Effector memory CD8-positive, alpha-beta T cell (primary cell): Measurements from ENCODE around the gene PBX1.

Experiments
- ATAC-seq: fragments of 150-1000 bp; cut with Tn5 transposase; replicated peaks from 2 replicates; pipeline ENCODE4 v1.10.0; 2021; ENCODE audit warnings: mild to moderate bottlenecking, moderate library complexity
- DNase-seq, 3 experiments: peaks; one replicate each; pipeline ENCODE4 v3.0.0; 2021
- H3K27ac Mint-ChIP-seq, 2 donors: one replicate each; pipeline ENCODE4 v1.8.0; 2022; ENCODE audit warnings: mild to moderate bottlenecking in 2 of 2, mixed read lengths in 2 of 2, moderate library complexity in 2 of 2
- H3K27me3 Mint-ChIP-seq, 2 donors: one replicate each; pipeline ENCODE4 v1.8.0; 2022; ENCODE audit warnings: mixed read lengths in 2 of 2
- H3K36me3 Mint-ChIP-seq: one replicate; pipeline ENCODE4 v1.8.0; 2022; ENCODE audit warnings: mild to moderate bottlenecking, moderate library complexity, mixed read lengths; ENCODE audit not compliant: insufficient read depth
- H3K4me1 Mint-ChIP-seq, 2 donors: one replicate each; pipeline ENCODE4 v1.8.0; 2022; ENCODE audit warnings: low read depth in 2 of 2, mixed read lengths in 2 of 2
- H3K4me3 Mint-ChIP-seq, 2 donors: one replicate each; pipeline ENCODE4 v1.8.0; 2022; ENCODE audit warnings: mild to moderate bottlenecking in 2 of 2, mixed read lengths in 2 of 2, moderate library complexity in 2 of 2
- H3K9me3 Mint-ChIP-seq, 2 donors: one replicate each; pipeline ENCODE4 v1.8.0; 2022; ENCODE audit warnings: mixed read lengths in 2 of 2

PBX1 gene

DNA sequence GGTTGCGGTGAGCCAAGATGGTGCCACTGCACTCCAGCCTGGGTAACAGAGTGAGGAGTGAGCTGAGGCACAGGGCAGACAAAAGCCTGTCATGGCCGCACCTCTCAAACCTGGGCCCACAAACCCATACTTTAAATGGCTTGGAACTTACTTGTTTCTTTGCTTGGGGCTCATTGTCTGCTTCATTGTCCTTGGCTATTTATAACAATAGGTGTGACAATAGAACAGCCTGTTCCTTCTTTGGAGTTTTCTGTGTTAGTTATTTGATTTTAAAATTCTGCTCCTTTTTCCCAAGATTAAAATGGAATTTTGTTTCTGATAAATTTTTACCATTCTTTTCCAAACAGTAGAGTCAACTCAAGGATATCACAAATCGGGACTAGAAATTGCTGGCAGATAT is 94.7 kb downstream of the PBX1 start:
- DNase-seq, result no peak
- ATAC-seq, result no peak
- Mint-ChIP-seq H3K36me3 (no peaks in the 10 kb centered on the region), H3K27ac (no peak overlapping the region), H3K27me3 (no peaks in the 10 kb centered on the region), H3K9me3 (no peaks in the 10 kb centered on the region), H3K4me3 (no peak overlapping the region), H3K4me1 (peaks cover 0 to 6% of the 10 kb centered on the region in 2 donors)

DNA sequence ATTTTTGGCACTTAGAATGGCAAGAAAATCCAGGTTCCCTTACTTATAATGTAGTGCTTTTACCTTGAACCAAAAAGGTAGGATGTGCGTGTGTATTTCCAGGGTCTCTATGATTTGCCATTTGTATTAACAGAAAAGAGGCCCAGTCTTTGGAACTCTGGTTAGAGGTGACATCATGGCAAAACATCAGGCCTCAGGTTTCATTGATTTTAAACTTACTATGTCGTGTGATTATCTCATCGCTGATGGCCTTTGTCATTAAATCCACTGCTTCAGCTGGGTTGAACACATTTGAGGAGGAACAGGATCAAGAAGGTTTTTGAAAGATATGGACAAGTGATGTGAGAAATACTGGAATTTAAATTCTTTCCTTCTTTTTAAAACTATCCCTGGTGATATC is 95.2 kb downstream of the PBX1 start:
- Mint-ChIP-seq H3K27ac (no peak overlapping the region), H3K36me3 (no peaks in the 10 kb centered on the region), H3K4me3 (no peak overlapping the region), H3K4me1 (peaks cover 0 to 6% of the 10 kb centered on the region in 2 donors), H3K9me3 (no peaks in the 10 kb centered on the region), H3K27me3 (no peaks in the 10 kb centered on the region)
- DNase-seq (no peak), ATAC-seq (no peak)

DNA sequence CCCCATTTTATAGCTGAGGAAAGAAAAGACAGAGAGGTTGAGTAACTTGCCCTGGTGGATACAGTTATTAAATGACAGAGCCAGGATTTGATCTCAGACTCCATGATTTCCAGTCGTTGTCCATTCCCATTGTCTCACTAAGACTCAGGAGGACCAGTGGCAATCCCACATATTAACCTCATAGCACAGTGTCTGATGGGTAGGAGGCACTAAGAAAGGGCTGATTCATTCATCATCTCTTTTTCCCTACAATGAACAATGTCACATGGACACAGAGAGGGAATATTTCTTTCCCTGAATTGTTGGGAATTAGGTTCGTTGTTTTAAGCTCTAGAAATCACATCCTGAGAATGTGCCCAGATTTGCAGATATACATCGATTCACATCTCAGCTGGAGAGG is 99.9 kb downstream of the PBX1 start:
- peaks cover 0 to 8% of the 10 kb centered on the region in 2 donors for H3K9me3 Mint-ChIP-seq
- H3K27ac Mint-ChIP-seq, result no peak overlapping the region
- DNase-seq (no peak), ATAC-seq (no peak)
- no peaks in the 10 kb centered on the region for H3K36me3 Mint-ChIP-seq
- peaks cover 4 to 6% of the 10 kb centered on the region in 2 donors for H3K4me1 Mint-ChIP-seq
- no peak overlapping the region for H3K4me3 Mint-ChIP-seq
- no peaks in the 10 kb centered on the region for H3K27me3 Mint-ChIP-seq

DNA sequence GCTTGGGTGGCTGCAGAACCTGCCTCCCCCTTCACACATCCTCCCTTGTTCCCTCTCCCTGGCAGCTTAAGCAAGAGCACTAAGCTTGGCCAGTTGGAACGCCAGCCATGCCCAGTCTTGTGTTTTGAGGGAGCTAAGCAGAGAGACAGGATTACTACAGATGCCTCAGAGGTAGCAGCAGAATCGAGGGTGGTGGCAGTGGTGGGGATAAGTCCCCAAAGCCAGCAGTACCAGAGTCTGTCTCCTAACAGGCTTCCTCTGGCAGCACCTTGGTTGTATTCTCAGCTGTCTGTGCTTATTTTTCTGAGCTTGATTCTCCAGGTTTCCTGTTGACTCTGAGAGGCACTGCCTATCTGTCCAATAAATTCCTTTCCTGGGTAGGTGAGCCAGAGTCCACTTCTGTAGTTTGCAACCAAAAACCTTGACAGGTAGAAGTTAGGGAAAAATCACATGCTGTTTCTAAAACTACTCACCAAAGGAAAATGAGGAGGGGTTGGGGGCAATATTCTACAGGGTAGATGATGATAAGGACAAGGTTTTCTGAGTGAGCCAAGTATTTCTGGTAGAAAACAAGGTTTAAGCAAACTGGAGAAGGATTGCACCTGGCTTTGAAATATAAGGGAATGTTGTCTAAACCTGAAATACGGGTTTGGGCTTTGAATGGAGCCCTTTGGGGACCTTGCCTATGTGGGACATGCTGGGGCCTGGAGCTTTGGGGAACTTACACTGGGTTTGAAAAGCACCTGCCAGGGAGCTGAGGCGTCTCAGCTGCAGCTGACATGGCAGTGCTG is 100.8 kb downstream of the PBX1 start:
- Mint-ChIP-seq H3K27ac (no peak overlapping the region), H3K4me3 (no peak overlapping the region), H3K36me3 (no peaks in the 10 kb centered on the region), H3K4me1 (peaks cover 4 to 8% of the 10 kb centered on the region in 2 donors), H3K9me3 (peaks cover 0 to 8% of the 10 kb centered on the region in 2 donors), H3K27me3 (no peaks in the 10 kb centered on the region)
- ATAC-seq (no peak), DNase-seq (no peak)

DNA sequence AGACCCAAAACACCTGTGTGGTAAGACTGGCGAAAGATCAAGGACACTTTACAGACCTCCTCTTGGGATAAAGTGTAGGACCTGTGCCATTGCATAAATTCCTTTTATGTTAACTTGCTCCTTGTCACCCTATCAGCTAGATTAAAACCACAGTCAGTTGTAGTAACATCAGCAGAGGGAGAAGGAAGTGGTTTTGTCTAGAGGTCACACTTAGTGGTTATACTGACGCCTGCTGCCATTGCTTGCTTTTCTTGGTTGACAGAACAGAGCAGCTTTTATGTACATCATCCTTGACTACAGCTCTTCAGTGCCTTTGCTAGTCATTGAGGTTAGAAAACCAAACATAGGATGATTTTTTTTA is 101.4 kb downstream of the PBX1 start:
- ATAC-seq (peak; percentile 95), DNase-seq (peak in 1 of 3 experiments; percentile 15)
- Mint-ChIP-seq H3K4me3 (no peak overlapping the region), H3K4me1 (peaks cover 4 to 8% of the 10 kb centered on the region in 2 donors), H3K27me3 (no peaks in the 10 kb centered on the region), H3K36me3 (no peaks in the 10 kb centered on the region), H3K9me3 (peaks cover 0 to 8% of the 10 kb centered on the region in 2 donors), H3K27ac (no peak overlapping the region)

DNA sequence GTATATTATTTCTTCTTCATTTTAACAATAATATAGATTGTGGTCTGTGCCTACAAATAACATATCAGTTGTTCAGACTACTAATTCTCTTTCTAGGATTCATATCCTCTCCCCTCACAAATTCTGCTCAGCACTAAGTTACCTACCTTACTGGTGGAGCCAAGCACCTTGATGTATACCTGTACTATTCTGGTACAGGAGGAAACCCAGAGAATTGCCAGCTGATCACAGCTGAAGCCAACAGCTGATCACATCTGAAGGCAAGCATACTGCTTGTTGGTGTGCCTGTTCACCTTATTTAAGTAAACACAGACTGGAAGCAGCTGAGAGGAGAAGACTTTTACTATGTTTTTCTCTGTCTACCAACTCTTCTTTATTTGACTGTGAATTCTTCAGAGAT is 101.8 kb downstream of the PBX1 start:
- DNase-seq, result no peak
- Mint-ChIP-seq H3K4me1 (peaks cover 4 to 8% of the 10 kb centered on the region in 2 donors), H3K9me3 (peaks cover under 1 to 8% of the 10 kb centered on the region in 2 donors)

DNA sequence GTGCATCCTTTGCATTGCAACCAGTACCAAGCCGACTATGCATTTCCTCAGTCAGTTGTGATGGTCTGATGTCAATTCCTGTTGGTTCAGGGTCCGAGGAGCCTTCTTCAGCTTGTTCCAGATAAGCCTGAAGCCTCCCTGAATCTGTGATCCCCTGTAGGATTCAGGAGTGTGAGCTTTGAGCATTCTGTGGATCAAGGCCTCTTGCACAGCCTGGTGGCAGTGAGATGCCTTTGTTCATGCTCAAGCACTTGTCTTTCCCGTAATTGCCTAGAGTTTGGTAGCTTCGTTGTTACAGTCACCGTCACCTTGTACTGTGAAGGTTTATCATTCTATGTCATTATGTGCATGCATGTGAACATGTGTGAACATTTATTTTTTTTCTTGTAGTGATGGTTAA is 103.5 kb downstream of the PBX1 start:
- no peak overlapping the region for H3K27ac Mint-ChIP-seq
- H3K9me3 Mint-ChIP-seq, result peaks cover 2 to 8% of the 10 kb centered on the region in 2 donors
- ATAC-seq (no peak), DNase-seq (no peak)
- H3K4me1 Mint-ChIP-seq, result peaks cover 4 to 8% of the 10 kb centered on the region in 2 donors
- no peaks in the 10 kb centered on the region for H3K27me3 Mint-ChIP-seq
- no peak overlapping the region for H3K4me3 Mint-ChIP-seq
- no peaks in the 10 kb centered on the region for H3K36me3 Mint-ChIP-seq

More for the DNA sequence above, 101.8 kb downstream of the PBX1 start:
- Mint-ChIP-seq H3K27ac (no peak overlapping the region), H3K36me3 (no peaks in the 10 kb centered on the region), H3K27me3 (no peaks in the 10 kb centered on the region), H3K4me3 (no peak overlapping the region)
- ATAC-seq, result peak; percentile 26

DNA sequence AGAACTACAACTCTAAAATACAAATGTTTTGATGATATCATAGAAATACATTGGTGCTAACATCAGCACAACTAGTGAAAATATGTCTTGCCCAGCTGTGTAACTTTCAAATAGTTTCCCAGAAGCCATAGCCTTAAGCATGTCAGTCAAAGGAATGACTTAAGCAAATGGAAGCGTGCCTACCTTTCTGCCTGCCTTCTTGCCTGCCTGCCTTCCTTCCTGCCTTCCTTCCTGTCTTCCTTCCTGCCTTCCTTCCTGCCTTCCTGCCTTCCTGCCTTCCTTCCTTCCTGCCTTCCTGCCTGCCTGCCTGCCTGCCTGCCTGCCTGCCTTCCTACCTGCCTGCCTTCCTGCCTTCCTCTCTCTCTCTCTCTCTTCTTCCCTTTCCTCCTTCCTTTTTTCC is 104.0 kb downstream of the PBX1 start:
- H3K27ac Mint-ChIP-seq, result no peak overlapping the region
- DNase-seq, result no peak
- no peaks in the 10 kb centered on the region for H3K27me3 Mint-ChIP-seq
- peaks cover 4 to 8% of the 10 kb centered on the region in 2 donors for H3K4me1 Mint-ChIP-seq
- no peak for ATAC-seq
- no peaks in the 10 kb centered on the region for H3K36me3 Mint-ChIP-seq
- H3K4me3 Mint-ChIP-seq, result no peak overlapping the region
- H3K9me3 Mint-ChIP-seq, result peaks cover 2 to 8% of the 10 kb centered on the region in 2 donors

DNA sequence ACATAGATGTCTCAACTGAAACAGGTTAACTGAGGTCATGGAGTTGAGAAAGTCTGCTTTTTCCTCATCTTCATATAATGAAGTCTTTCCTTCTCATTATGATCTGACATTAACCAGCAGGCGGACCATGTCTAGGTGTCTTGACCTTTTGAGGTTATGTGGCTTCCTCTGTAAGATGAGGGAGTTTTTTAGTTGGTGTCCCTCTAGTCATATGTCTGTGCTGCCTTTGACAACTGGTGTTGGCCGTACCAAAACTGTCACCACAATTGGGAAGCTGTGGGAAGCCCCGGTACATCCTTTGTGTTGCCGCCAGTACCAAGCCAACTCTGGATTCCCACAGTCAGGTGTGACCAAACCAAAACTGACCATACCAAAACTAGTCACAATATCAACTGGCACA is 105.1 kb downstream of the PBX1 start:
- ATAC-seq (no peak), DNase-seq (no peak)
- H3K4me3 Mint-ChIP-seq, result no peak overlapping the region
- H3K27ac Mint-ChIP-seq, result no peak overlapping the region
- peaks cover 2 to 12% of the 10 kb centered on the region in 2 donors for H3K9me3 Mint-ChIP-seq
- H3K27me3 Mint-ChIP-seq, result no peaks in the 10 kb centered on the region
- H3K36me3 Mint-ChIP-seq, result no peaks in the 10 kb centered on the region
- H3K4me1 Mint-ChIP-seq, result peaks cover 4 to 8% of the 10 kb centered on the region in 2 donors

DNA sequence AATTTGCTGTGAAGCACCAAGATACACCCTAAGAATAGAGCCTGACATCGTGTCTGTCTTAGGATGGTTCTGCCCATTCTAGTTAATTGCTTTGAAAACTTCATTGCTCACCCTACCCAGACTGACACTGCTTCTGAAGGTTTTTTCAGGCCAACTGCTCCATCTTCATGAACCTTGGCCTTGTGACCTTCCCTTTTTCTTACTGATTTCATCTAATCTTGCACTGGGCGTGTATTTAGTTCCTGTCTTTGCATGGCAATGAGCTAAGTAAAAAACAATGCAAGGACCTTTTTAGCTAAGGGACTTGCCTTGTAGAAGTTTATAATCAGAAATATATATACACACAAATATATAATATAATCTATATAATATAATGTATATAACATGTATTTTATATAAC is 108.0 kb downstream of the PBX1 start:
- H3K4me1 Mint-ChIP-seq, result peaks cover 4% of the 10 kb centered on the region in 2 donors
- no peak overlapping the region for H3K4me3 Mint-ChIP-seq
- no peak overlapping the region for H3K27ac Mint-ChIP-seq
- DNase-seq (no peak), ATAC-seq (no peak)
- H3K36me3 Mint-ChIP-seq, result no peaks in the 10 kb centered on the region
- peaks cover 6 to 29% of the 10 kb centered on the region in 2 donors for H3K9me3 Mint-ChIP-seq
- H3K27me3 Mint-ChIP-seq, result no peaks in the 10 kb centered on the region

DNA sequence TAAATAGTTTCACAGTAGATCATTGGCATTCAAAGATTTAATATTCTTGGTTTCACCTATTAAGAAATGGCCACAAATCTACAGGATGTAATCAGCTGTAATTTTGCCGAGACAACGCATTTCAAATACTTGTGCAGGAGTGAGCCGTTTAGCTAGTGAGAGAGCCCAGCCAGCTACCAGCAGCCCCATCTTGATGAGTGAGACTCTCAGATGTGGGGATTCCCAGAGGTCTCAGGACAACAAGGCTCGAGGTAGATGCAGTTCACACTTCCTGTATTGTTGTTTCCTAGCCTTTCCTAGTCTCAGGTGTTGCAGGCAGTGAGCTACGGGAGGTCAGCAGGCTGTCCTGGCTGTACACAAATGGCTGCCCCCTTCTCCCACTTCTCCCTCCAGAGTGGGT is 108.6 kb downstream of the PBX1 start:
- no peak for DNase-seq
- Mint-ChIP-seq H3K27me3 (no peaks in the 10 kb centered on the region), H3K36me3 (no peaks in the 10 kb centered on the region), H3K4me1 (peaks cover 4% of the 10 kb centered on the region in 2 donors), H3K4me3 (no peak overlapping the region), H3K9me3 (peaks cover 6 to 29% of the 10 kb centered on the region in 2 donors), H3K27ac (no peak overlapping the region)
- ATAC-seq, result no peak

DNA sequence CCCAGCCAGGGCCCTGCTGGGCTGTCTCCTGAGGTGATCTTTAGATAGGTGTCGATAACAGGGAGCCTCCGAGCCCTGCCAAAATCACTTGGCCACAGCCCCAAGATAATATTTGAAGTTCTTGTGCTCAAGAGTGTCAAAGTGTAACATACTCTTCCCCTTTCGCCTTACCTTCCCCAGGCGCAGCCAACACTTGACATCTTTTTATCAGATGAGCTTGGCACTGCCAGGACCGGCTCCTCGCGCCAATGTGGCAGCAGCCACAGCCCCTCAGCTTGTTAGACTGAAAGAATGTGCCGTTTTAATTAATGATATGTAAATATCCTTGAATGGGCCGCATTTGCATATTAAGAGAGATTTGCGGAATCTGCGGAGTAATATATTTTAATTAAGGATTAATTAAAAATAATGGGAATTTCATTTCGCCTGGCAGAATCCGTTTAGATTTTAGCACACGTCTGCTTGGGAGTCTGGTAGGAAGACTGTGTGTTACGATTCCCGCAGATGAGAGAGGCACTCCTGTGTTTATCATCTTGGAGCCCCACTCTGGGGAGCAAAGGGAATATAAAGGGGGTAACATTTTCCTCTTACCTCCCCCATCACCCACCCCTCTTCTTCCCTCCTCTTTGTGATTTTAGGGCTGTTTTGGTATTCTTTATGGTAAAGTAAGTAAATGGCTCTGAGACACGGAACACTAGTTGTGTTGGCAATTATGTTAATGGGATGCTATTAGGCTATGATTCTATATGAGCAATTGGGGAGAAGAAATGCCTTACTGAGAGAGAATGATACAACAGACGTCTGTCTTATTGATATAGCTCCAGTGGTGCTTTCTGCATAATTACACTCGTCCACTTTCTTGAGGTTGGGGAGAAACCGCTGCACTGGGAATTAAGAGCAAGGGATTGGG is 109.8 kb downstream of the PBX1 start:
- ATAC-seq (no peak), DNase-seq (no peak)
- Mint-ChIP-seq H3K27me3 (no peaks in the 10 kb centered on the region), H3K4me1 (peaks cover 0 to 3% of the 10 kb centered on the region in 2 donors), H3K27ac (no peak overlapping the region), H3K36me3 (no peaks in the 10 kb centered on the region), H3K4me3 (no peak overlapping the region), H3K9me3 (peaks cover 6 to 21% of the 10 kb centered on the region in 2 donors)

DNA sequence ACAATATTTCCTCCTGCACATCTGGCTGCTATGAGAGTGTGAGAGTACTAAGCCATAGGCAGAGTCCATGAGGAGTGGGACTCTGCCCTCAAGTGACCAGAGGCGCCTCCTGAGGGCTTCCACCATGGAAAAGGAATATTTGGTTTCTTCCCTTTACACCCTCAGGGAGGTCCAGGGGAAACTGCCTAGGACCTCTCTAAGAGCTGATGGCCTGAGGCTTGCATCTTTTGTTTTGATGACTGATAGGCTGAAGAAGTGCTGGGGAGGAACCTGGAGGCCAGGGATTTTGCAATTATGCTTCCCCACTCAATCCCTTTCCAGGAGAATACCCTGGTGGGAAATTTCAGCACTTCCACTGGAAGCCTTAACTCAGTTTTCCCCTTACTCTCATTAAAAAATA is 111.0 kb downstream of the PBX1 start:
- ATAC-seq, result no peak
- Mint-ChIP-seq H3K4me3 (no peak overlapping the region), H3K4me1 (peaks cover 0 to 2% of the 10 kb centered on the region in 2 donors), H3K36me3 (no peaks in the 10 kb centered on the region), H3K27me3 (no peaks in the 10 kb centered on the region), H3K27ac (no peak overlapping the region), H3K9me3 (peaks cover 6 to 21% of the 10 kb centered on the region in 2 donors)
- no peak for DNase-seq

DNA sequence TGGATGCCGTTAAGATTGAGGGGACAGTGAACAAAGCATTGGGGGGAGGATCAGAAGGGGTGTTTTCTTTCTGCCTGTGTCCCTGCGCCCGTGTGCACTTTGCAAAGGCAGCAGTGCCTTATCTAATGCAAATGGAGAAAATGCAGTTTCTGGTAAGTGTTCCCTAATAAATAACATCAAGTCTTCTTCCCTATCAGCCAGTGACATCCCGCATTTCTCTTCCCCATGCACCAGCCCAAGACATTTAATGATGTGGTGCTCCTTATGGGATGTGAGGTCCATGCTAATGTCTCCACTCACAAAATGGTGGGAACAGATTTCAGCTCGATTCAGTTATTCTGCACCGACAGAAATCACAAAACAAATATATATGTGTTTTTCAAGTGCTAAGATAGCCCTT is 111.8 kb downstream of the PBX1 start:
- no peaks in the 10 kb centered on the region for H3K36me3 Mint-ChIP-seq
- DNase-seq (no peak), ATAC-seq (no peak)
- H3K4me1 Mint-ChIP-seq, result peaks cover 0 to 2% of the 10 kb centered on the region in 2 donors
- H3K27me3 Mint-ChIP-seq, result no peaks in the 10 kb centered on the region
- H3K4me3 Mint-ChIP-seq, result no peak overlapping the region
- H3K9me3 Mint-ChIP-seq, result peaks cover 5 to 21% of the 10 kb centered on the region in 2 donors
- no peak overlapping the region for H3K27ac Mint-ChIP-seq
